T-helper 2 cell treated with Interferon-gamma antibody and Interleukin-4, amounts not matched to agents 100 ng/mL and 5 ng/mL, for 36 hours (primary cell): ENCODE measurements around the gene CNN2. TPM values are rescaled to one million over a fixed set of nuclear protein-coding genes. Genes with fewer than 3 reads are reported as not detected.

Experiments
- intact Hi-C: fragments of 100-400 bp; cut with micrococcal nuclease; formaldehyde crosslinking; loops from one replicate; pipeline ENCODE4 v1.15.1; 2023
- total RNA-seq: library from RNA; stranded (reverse); gene quantifications from 2 replicates; pipeline ENCODE4 v1.2.3, GENCODE V29; 2022

The CNN2 gene
- total RNA-seq, result 546 and 561 TPM in 2 replicates

DNA sequence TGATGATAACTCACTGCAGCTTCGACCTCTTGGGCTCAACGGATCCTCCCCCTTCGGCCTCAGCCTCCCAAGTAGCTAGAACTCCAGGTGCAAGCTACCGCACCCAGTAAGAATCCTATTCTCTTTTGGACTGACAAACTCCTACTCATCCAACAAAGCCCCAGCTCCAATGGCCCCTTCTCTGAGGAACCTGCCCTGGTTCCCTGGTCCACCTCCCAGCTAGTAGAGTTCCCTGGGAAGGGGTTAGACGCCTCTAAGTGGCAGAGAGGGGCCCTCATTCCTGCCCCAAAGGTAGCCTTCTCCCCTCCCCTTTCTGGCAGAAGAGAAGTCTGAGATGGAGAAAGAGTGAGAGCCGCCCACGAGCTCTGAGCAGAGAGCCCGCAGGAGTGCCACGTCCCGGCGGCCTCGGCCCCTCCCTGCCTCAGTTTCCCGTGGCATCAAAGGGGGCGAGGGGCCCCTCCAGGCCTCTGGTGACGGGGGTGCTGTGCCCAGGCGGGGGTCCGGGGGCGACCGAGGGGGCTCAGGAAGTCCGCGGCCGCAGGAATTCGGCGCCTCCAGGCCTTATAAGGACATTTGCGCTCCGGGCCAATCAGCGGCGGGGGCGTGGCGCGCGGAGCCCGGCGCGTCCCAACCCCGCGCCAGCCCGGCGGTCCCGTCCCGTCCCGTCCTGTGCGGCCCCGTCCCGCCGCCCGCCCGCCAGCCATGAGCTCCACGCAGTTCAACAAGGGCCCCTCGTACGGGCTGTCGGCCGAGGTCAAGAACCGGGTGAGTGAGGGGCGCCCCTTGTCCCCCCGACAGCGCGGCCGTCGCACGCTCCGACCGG lies at the start of gene CNN2:
TSS of gene CNN2 (plus strand) at position 649 of the 823 bp plus-strand sequence. CDS start at position 703, 54 bp downstream.
- intact Hi-C loops, result loop anchor here (2.0 to 5.0 kb wide), 2 partner anchors 43 to 221 kb away; partner anchors contain the start of gene MIDN

- intact Hi-C loops, result no loop called here
Measured at GRCh38 chr19:977058-977464, 49.3 kb upstream of the CNN2 start.

DNA sequence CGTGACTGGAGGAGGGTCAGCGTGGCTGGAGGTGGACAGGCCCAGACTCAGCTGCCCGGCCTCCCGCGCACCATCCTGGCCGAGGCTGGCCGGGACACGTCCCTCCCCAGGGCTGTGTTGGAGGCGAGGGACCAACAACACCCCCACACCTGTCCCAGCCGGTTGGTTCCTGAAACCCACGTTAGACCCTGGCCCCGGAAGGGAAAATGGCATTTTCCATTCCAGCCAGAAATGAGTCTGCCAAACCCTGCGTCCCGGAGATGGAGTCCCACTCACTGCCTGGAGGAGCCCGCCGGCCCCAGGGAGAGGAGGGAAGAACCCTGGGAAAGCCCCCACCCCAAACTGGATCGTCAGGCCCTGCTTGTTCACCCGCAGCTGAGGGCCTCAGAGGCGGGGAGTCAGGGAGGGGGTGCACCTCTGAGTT lies 47.1 kb upstream of the CNN2 start:
- intact Hi-C loops, result no loop called here

DNA sequence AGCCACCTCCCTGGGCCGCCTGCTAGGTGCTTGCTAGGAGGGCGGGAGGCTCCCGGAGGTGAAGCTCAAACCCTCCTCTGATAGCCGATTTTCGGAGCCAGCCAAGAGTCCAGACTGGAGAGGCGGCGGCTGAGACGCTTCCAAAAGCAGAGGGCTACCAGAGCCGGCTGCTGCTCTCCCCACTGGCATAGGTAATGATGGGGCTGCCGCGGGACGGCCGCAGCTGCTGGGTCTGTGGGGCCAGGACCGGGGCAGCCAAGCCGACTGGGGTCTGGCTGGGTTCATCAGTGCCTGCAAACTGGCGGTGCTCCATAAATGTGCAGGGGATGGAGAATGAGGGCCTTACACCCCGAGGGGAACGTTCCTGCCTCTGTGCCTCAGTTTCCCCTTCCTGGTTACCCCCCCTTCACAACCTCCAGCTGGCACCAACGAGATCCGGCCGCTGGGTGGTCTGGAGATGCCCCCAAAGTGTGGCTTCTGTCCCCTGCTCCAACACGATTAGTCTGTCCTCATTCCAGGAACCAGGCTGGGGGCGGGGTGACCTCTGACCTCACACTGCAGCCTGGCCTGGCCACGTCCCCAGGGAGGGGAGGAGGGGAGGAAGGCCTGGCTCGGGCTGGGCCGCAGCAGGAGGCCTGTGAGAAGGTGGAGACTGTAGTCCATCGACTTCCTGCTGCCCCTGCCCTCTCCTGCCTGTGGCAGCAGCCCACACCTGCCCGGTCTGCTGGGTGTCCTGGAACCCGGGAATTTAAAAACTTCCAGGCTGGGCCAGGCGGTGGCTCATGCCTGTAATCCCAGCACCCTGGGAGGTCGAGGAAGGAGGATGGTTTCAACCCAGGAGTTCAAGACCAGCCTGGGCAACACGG lies 46.0 kb upstream of the CNN2 start:
- intact Hi-C loops, result no loop called here

- intact Hi-C loops, result loop anchor here (1.0 to 2.0 kb wide), 2 partner anchors 61 to 118 kb away; no protein-coding TSS in a partner anchor
Measured at GRCh38 chr19:982567-983170, 43.7 kb upstream of the CNN2 start.

DNA sequence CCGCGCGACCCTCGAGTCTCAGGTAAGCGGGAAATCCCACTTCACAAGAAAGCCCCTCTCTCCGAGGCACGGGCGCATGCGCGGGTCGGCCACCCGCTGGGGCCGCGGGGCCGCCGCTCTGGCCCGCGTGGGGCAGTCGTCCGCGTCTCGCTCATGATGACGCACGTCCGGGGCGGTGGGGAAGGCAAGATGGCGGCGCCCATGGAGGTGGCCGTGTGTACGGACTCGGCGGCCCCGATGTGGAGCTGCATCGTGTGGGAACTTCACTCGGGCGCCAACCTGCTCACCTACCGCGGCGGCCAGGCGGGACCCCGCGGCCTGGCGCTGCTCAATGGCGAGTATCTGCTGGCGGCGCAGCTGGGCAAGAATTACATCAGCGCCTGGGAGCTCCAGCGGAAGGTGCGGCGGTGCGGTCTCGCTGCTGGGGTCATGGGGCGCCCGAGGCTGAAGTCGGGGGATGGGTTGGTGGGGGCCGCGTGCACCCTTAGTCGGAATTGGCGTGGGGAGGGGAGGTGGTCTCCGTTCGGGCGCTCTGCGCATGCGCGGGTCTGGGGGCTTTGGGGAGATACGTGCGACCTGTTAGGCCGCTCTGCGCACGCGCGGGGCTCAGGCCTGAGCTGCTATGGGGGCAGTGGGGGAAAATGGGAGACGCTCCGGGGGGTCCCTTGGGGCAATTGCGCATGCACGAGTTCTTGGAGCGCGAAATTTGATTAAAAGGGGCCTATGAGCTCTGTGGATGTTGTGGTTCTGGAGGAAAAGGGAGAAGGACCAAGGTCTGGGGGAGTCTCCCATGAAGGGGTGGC lies 42.0 kb upstream of the CNN2 start, which contains the start of gene WDR18:
TSS of gene WDR18 (plus strand) at position 181 of the 803 bp plus-strand sequence. CDS start at position 190, 9 bp downstream.
- intact Hi-C loops, result loop anchor here (1.0 kb wide), 1 partner anchor 59 kb away; no protein-coding TSS in a partner anchor

DNA sequence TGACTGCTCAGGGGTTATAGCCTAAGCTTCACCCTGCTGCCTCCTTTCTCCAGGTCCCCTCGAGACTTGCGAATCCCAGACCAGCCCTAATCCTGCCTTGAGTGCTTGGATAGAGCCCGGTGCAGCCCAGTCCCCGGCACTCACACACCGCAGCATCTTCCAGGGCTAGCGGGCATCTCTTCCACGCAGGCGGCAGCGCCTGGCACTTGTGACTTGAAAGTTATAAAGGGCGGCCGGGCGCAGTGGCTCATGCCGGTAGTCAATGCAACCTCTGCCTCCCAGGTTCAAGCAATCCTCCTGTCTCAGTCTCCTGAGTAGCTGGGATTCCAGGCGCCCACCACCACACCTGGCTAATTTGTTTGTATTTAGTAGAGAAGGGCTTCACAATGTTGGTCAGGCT lies 40.3 kb upstream of the CNN2 start:
- intact Hi-C loops, result no loop called here

DNA sequence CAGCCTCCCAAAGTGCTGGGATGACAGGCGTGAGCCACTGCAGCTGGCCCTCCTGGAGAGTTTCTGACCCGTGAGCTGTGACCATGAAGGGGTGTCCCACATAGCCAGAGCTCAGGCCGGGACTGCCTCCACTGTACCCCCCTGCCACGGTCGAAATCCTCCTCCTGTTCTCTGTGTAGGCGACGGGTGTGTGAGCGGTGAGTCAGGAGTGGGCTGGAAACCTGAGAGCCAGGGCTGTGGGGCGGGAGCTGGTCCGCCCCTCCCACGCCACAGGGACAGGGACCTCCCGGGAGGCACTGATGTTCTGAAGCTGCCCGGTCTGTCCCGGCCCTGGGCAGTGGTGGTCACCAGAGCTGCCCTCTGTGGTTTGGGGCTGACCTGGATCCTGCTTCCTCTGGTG lies 38.3 kb upstream of the CNN2 start:
- intact Hi-C loops, result no loop called here

- intact Hi-C loops, result no loop called here
Measured at GRCh38 chr19:988510-988909, 37.9 kb upstream of the CNN2 start.

DNA sequence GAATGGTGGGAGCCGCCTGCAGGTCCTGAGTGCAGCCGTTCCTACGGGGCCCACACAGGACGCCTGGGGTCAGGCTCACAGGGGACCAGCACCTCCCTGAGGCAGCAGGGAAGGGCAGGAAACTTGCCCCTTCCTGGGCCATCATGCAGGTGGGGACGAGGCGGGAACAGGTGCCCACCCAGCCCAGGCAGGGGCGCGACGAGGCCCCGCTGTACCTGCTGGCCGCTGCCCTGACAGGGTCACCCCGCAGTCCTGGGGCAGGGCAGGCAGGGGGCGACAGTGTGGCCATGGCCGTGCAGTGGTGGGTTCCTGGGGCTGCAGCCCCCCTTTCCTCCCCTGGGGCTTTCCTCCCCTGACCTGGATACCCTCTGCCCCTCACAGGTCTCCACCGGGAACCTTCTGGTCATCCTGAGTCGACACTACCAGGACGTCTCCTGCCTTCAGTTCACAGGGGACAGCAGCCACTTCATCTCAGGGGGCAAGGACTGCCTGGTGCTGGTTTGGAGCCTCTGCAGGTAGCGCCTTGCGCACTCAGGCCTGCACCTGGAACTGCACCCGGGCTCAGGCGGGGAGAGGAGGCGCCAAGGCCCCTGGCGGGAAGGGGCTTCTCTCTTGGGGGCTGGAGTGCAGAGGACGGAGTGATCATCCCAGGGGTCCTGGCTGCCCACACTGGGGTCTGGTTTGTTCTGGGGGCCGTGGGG lies 36.9 kb upstream of the CNN2 start:
- intact Hi-C loops, result no loop called here

GRCh38 chr19:990119-990571 lies 36.3 kb upstream of the CNN2 start:
- intact Hi-C loops, result no loop called here

DNA sequence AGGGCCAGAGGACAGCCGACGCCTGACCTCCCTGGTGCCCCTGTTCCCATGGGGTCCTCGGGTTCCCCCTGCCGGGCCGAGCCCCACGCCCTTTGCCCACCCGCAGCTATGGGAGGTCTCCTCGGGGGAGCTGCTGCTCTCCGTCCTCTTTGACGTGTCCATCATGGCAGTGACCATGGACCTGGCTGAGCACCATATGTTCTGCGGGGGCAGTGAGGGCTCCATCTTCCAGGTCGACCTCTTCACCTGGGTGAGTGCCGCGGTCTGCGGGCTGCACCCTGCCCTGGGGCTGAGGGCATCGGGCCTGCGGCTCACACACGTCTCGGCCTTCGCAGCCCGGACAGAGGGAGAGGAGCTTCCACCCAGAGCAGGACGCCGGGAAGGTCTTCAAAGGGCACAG lies 35.7 kb upstream of the CNN2 start:
- intact Hi-C loops, result no loop called here

- intact Hi-C loops, result no loop called here
Measured at GRCh38 chr19:991174-991931, 35.1 kb upstream of the CNN2 start.

DNA sequence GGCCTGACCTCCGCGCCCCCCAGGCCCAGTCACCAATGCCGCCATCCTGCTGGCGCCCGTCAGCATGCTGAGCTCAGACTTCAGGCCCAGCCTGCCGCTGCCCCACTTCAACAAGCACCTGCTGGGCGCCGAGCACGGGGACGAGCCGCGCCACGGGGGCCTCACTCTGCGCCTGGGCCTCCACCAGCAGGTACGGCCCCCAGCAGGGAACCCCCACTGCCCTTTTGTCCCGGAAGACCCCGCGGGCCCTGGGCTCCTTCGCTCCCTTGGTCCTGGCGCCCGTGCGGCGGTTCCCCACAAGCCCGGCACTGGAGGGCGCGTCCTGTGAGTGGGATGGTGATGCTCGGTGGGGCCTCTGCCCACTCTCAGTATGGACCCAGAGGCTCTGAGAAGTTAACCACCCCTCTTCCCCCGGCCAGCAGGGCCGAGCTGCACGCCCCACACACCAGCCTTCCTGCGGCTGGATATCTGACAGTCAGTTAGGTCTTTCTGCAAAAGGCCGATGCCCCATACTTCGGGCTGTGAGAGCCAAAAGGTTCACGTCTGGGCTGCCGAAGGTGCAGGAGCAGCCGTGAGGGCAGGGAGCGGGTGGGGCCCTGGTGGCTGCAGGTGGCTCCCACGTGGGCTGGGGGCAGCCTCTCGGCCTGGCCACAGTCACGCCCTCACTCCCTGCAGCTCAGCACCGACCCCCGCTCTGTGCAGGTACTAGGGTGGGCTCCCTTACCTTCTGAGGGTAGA lies 34.3 kb upstream of the CNN2 start:
- intact Hi-C loops, result no loop called here

- intact Hi-C loops, result no loop called here
Measured at GRCh38 chr19:992670-993055, 33.7 kb upstream of the CNN2 start.

- intact Hi-C loops, result no loop called here
Measured at GRCh38 chr19:993361-993830, 33.0 kb upstream of the CNN2 start.

DNA sequence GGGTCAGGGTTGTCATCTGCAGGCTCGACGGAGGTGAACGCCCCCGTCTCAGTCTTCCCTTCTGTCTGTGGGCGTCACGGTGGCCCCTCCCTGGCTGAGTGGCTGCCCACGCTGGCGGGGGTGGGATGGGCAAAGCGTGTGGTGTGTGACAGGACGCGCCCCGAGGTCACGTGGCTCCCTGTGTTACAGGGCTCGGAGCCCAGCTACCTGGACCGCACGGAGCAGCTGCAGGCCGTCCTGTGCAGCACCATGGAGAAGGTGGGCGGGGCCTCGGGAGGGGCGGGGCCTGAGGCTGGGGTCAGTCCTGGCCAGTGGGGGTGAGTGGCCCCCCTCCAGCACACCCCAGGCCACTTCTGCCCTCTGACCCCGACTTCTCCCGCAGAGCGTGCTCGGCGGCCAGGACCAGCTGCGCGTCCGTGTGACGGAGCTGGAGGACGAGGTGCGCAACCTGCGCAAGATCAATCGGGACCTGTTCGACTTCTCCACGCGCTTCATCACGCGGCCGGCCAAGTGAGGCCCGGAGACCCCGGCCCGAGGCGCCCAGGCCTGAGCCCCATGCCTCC lies 32.5 kb upstream of the CNN2 start:
- intact Hi-C loops, result no loop called here

DNA sequence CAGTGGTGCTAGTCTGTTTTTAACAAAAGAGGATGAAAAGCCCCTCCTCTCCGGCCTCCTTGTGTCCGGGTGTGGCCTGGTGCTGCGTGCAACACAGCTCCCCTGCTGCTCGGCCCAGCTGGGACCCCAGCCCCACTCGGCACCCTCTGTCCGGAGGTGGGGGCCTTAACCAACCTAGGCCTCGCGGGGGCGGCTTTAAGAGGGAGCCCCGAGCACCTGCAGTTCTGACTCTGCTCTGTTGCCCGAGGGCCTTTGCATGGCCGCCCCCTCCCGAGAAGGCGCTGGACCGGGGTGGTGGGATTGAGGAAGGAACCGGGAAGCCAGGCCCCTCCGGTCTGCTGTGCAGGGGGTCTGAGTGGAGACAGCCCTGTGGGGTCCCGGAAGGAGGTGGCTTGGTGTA lies 31.9 kb upstream of the CNN2 start:
- intact Hi-C loops, result no loop called here
